Head of caudate nucleus (tissue), 42 donors: Measurements from ENCODE around the gene PHACTR3.
A peak's percentile ranks its signal among the peaks of the same experiment; 100 is the strongest.

ENCODE experiments used
- DNase-seq, 42 donors: peaks; one replicate each; pipeline versions ENCODE4 v3.0.0 to v3.0.0-alpha.2; 2020 to 2021; ENCODE audit warnings: mixed read lengths in 7 of 42
- intact Hi-C: fragments of 100-400 bp; cut with DNase I; formaldehyde crosslinking; loops from one replicate; pipeline ENCODE4 v1.15.0; 2022

The PHACTR3 gene

GRCh38 chr20:59772931-59773913, 168.9 kb downstream of the PHACTR3 start:
- DNase-seq: peak in 8 of 42 donors; percentile 2 to 28 (median 8)
- intact Hi-C loops: no loop called here

GRCh38 chr20:59774204-59774641, 169.9 kb downstream of the PHACTR3 start:
- DNase-seq: peak in 7 of 42 donors; percentile 2 to 41 (median 7)
- intact Hi-C loops: no loop called here

GRCh38 chr20:59774921-59775686, 170.8 kb downstream of the PHACTR3 start:
- intact Hi-C loops: no loop called here
- peak in 12 of 42 donors; percentile 4 to 38 (median 12) for DNase-seq

GRCh38 chr20:59775687-59776055, 171.3 kb downstream of the PHACTR3 start:
- intact Hi-C loops: no loop called here

GRCh38 chr20:59776059-59776603, 171.8 kb downstream of the PHACTR3 start:
- intact Hi-C loops: no loop called here
- peak in 10 of 42 donors; percentile 2 to 37 (median 12) for DNase-seq

More at GRCh38 chr20:59775687-59776055, 171.3 kb downstream of the PHACTR3 start:
- peak in 9 of 42 donors; percentile 1 to 33 (median 8) for DNase-seq

GRCh38 chr20:59776626-59777330, 172.4 kb downstream of the PHACTR3 start:
- intact Hi-C loops: no loop called here
- peak in 11 of 42 donors; percentile 4 to 39 (median 11) for DNase-seq

GRCh38 chr20:59777331-59777725, 173.0 kb downstream of the PHACTR3 start:
- intact Hi-C loops: no loop called here
- peak in 11 of 42 donors; percentile 4 to 42 (median 15) for DNase-seq

- DNase-seq: peak in 11 of 42 donors; percentile 3 to 36 (median 14)
- intact Hi-C loops: no loop called here
Observed at GRCh38 chr20:59777814-59778575, 173.7 kb downstream of the PHACTR3 start.

GRCh38 chr20:59778615-59779200, 174.4 kb downstream of the PHACTR3 start:
- intact Hi-C loops: no loop called here
- peak in 10 of 42 donors; percentile 2 to 35 (median 9) for DNase-seq

GRCh38 chr20:59779656-59780380, 175.5 kb downstream of the PHACTR3 start:
- DNase-seq: peak in 11 of 42 donors; percentile 0 to 37 (median 10)
- intact Hi-C loops: loop anchor here (5.0 to 10.0 kb wide), 2 partner anchors 72 to 155 kb away; partner anchors contain the start of gene SYCP2

- peak in 8 of 42 donors; percentile 4 to 20 (median 7) for DNase-seq
Observed at GRCh38 chr20:59780494-59781185, 176.3 kb downstream of the PHACTR3 start.

GRCh38 chr20:59781226-59781625, 176.9 kb downstream of the PHACTR3 start:
- intact Hi-C loops: loop anchor here (5.0 to 10.0 kb wide), 2 partner anchors 71 to 154 kb away; partner anchors contain the start of gene SYCP2
- peak in 11 of 42 donors; percentile 5 to 37 (median 14) for DNase-seq

More at GRCh38 chr20:59780494-59781185, 176.3 kb downstream of the PHACTR3 start:
- intact Hi-C loops: loop anchor here (5.0 to 10.0 kb wide), 2 partner anchors 72 to 154 kb away; partner anchors contain the start of gene SYCP2

- peak; percentile 66 to 92 (median 84) for DNase-seq
- intact Hi-C loops: loop anchor here (5.0 to 10.0 kb wide), 2 partner anchors 69 to 152 kb away; partner anchors contain the start of gene SYCP2
Observed at GRCh38 chr20:59782986-59783640, 178.8 kb downstream of the PHACTR3 start.

GRCh38 chr20:59783641-59784010, 179.3 kb downstream of the PHACTR3 start:
- intact Hi-C loops: loop anchor here (5.0 to 10.0 kb wide), 2 partner anchors 69 to 151 kb away; partner anchors contain the start of gene SYCP2
- DNase-seq: peak in 10 of 42 donors; percentile 5 to 35 (median 13)

- peak in 8 of 42 donors; percentile 2 to 25 (median 6) for DNase-seq
Observed at GRCh38 chr20:59784365-59784764, 180.0 kb downstream of the PHACTR3 start.

More at GRCh38 chr20:59784365-59784764, 180.0 kb downstream of the PHACTR3 start:
- intact Hi-C loops: loop anchor here (5.0 to 10.0 kb wide), 2 partner anchors 68 to 150 kb away; partner anchors contain the start of gene SYCP2
